Right lobe of liver (tissue), 4 donors: ENCODE results near the gene CIZ1.

Experiments used
- POLR2A ChIP-seq: fragments of 450-650 bp; IDR thresholded peaks from one replicate; pipeline ENCODE4 v1.6.1; 2017; ENCODE audit warnings: antibody characterized with exemption, mild to moderate bottlenecking
- TF ChIP-seq, protein P1 (sequence below), 4 donors: fragments of 200-600 bp in 3 of 4; fragments of 450-650 bp in 1 of 4; IDR thresholded peaks; one replicate each; pipeline versions ENCODE4 v1.5.1 to v1.8.0; 2016 to 2022; ENCODE audit warnings: antibody characterized with exemption in 4 of 4, mild to moderate bottlenecking in 2 of 4
- donor health status: DM: no; HTN: no; CAD: no.
- donor health status: DM: no; HTN: no; CAD: no.
- donor health status: DM: no; HTN: yes; CAD: no.

DNA sequence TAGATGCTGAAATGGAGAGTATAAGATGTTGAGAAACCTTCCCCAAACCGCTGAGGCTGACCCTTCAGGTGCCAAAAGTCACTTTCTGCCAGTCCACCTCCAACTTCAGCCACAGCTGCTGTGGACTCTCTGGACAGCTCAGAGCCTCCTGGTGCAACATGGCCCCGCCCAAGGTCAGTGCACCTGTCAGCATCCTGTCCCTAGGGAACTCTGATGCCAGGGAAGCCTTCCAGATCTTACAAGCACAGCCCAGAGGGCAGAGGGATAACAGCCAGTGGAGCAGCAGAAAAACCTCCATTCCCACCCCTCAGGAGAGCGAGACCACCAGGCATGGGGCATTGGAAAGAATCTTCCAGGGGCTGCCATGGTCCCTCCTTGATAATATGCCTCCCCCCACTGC lies 53.4 kb downstream of the CIZ1 start:
- TF ChIP-seq, protein P1, sequence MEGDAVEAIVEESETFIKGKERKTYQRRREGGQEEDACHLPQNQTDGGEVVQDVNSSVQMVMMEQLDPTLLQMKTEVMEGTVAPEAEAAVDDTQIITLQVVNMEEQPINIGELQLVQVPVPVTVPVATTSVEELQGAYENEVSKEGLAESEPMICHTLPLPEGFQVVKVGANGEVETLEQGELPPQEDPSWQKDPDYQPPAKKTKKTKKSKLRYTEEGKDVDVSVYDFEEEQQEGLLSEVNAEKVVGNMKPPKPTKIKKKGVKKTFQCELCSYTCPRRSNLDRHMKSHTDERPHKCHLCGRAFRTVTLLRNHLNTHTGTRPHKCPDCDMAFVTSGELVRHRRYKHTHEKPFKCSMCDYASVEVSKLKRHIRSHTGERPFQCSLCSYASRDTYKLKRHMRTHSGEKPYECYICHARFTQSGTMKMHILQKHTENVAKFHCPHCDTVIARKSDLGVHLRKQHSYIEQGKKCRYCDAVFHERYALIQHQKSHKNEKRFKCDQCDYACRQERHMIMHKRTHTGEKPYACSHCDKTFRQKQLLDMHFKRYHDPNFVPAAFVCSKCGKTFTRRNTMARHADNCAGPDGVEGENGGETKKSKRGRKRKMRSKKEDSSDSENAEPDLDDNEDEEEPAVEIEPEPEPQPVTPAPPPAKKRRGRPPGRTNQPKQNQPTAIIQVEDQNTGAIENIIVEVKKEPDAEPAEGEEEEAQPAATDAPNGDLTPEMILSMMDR (IDR thresholded peaks at IDR 0.05), result no peak
- no peak for TF ChIP-seq POLR2A
